Hematopoietic multipotent progenitor cell treated with erythropoietin and hydrocortisone succinate and interleukin-3 and kit ligand, for 6 days (in vitro differentiated cells): ENCODE measurements around the gene TCERG1L.

ENCODE experiments used
- DNase-seq: peaks from one replicate; pipeline ENCODE4 v3.0.0-alpha.2; 2015

Gene TCERG1L

DNA sequence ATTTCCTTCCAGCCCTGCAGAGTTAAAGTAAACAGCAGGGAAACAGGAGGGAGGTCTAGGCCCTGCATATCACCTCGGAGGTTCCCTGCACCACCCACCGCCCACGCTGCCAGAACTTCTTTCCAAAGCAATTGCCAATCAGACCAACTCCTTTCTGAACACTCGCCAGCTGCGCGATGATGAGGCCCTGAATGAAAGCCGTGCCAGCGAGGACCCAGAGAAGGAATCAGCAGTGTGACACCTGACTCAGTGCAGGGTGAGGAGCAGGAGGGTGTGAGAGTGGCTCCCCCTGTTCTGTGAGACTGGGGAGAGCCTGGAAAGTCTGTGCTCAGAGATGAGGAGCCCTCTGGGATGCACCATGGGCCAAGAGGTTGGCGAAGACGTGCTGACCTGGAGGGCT, 3.3 kb upstream of the TCERG1L start:
- no peak for DNase-seq

DNA sequence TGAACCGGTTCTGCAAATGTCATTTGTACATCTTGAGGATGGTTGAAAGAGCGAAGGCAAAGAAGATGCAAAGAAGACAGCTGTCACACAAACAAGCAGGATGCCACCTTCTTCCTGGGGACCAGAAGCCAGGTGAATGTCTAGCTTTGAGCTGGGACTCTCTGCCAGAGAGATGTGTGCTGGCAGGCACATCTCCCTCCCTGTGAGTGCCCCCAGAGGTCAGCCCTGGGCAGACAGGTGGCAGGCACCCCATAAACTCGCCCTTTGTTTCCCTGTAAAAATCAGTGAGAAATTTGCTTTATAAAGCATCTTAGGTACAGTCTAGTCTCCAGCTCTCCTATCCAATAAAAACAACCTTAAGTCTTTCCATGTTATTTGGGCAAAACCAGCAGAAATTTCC, 2.6 kb upstream of the TCERG1L start:
- DNase-seq: no peak

DNA sequence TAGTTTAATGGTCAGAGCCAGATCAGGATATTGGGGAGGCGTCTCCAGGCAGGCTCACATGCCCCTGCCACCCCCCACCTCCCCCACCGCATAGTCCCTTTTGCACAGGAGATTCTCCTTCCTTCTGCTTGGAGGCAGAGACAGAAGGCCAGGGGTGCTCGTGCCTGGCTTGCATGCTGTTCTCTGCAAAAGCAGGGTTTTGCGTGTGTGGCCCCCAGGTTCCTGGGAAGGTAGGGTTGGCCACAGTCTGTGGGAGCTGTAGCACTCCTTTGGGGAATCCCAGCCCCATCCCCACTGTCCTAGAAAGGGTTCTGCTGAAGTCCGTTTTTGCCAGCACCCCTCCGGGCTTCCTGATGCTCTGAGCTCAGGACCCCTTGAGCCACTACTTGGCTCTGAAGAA, 1.9 kb upstream of the TCERG1L start:
- DNase-seq: no peak

DNA sequence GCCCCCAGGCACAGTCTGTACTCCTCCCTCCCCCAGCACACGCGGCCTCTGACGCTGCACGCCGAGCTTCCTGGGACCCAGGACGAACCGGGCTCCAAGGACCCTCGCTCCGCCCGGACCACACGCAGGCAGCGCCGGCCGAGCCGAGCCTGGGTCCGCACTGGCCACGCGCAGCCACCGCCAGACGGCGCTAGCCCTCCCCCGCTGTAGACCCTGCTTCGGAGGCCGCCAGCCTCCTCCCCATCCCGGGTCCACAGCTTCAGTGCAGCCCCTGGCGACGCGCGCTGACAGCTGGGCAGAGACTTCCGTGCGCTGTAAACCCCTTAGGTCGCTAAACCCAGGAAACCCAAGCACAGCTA, 936 bp upstream of the TCERG1L start:
- DNase-seq: peak; percentile 20

DNA sequence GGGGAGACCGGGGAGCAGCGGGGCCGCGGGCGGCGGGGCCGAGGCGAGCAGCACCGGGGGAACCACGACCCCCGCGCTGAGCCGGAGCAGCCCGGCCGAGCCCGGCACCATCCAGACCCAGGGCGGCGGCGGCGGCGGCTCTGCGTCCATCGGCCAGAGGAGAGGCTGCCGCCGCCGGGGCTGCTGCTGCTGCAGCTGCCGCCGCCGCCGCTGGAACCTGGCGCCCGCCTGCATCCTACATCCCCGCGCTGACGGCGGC, 190 bp downstream of the TCERG1L start:
- no peak for DNase-seq

DNA sequence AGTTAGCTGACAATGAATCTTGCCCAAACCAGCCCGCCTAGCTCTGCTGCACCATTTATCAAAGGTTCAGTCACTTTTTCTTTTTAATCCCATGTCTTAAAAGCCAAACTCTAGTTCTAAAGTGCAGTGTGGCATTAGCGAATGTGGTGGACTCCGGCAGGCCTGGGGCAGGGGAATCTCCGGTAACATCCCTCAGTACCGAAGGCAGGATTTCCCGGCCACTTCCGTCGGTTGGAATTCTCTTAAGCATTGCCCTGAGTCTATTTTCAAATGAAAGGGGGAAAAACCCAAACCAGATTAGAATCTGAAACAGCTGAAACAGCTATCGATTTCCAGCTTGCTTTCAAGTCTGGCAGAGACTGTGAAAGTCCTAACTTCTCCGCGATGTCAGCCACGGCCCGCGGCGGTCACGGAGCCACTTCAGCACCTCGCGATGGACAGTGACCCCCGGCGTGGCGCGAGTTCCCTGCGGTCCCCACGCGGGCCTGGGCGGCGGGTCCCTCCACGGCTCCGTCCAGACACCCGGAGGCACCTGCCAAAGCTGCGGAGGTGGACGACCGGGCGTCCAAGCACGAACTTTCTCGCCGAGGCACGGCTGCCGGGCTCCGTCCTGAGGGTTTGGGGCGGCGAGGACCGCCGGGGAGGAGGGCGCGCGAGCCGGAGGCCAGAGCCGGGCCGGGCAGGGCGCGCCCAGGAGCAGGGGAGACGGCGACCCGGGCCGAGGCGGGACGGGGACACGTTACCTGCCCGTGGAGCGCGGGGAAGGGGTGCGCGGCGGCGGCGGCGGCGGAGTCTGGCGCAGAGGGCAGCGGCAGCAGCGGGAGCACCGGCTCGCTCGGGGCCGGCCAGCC, 745 bp downstream of the TCERG1L start:
- DNase-seq: no peak

DNA sequence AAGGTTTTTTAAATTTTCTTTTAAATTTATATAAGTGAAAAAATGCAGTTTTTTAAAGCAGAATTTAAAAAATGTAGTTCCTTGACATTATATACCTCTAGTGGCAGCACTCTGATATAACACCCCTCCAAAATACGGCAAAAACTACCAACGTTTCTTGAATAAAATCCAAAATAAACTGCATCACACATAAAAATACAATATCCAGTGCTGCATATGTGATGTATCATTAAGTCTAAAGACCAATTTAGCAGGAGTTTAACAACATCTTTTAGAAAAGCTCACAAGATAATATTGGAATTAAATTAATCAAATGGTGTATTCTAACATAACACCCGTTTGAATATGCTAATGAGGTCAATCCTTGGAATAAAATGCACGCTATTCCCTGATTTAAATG, 1.4 kb downstream of the TCERG1L start:
- no peak for DNase-seq

DNA sequence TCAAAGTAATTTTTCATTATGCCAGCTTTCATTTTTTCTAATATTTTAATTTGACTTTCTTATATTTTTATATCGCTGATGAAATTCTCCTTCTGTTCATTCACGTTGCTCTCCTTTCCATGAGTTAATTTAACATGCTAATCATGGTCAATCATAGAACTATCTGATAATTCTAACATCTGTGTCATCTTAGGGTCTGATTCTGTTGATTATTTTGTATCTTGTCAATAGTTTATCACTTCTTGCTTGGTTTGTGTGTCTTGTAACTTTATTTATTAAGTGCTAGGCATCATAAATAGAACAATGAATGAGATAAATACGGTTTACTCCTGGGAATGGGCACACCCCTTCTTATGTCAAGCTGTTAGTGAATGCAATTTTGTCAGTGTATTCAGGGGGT, 11.0 kb downstream of the TCERG1L start:
- DNase-seq: no peak

DNA sequence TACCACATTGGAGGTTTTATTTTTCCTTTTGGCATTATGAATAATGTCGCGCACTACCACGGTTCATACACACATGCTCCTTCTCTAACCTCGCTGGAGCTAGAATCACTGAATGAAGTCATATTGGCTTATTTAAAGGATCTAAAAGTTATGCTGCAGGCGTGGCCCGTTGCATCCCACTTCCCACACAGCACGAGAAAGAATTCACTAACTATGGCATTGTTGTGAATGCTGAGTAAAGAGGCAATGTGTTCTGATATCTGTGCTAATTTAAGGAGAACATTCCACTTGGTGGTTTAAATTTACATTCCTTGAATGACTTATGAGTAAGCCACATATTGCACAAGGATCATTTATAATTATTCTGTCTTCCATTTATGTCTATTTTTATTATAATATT, 20.7 kb downstream of the TCERG1L start:
- DNase-seq: no peak

DNA sequence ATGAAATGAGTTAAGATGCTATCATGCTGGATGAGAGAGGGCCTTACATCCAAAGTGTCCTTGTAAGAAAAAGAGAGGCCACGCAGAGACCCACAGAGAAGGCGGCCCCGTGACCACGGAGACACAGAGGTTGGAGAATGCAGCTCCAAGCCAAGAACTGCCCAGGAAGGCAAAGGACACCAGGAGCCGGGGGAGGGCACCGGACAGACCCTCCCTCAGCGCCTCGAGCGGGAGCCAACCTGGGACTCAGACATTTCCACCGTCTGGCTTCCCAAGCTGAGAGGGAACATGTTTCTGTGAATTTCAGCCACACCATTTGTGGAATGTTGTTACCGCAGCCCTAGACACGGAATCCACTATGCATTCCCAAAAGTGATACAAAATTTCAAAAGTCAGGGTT, 22.9 kb downstream of the TCERG1L start:
- no peak for DNase-seq

DNA sequence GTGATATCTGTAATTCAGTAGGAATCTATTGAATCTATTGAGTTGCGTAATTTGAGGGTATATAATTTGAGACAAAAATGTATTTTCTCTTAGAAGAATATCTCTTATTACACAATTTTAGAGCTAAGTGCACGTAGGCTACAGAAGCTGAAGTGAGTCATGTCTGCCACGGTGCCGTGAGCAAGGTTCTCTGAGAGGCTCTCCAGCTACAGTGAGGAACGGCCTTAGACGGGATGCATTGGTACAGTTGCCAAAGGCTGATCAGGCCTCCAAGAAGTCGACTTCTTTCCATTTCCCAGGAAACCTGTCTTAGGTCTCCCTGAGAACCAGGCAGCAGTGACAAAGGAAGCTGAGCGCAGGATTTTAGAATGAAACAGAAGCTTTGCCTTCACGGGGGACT, 28.6 kb downstream of the TCERG1L start:
- no peak for DNase-seq

DNA sequence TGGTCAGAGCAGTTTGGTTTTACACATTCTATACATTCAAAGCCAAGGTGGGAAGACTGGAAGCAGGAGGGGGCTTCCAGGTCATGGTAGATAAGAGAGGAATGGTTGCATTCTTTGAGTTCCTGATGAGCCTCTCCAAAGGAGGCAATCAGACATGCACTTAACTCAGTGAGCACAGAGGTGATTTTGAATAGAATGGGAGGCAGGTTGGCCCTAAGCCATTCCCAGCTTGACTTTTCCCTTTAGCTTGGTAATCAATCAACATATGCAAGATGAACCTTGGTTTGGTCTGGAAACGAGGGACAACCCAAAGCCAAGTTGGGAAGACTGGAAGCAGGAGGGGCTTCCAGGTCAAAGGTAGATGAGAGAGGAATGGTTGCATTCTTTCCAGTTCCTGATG, 31.4 kb downstream of the TCERG1L start:
- no peak for DNase-seq

DNA sequence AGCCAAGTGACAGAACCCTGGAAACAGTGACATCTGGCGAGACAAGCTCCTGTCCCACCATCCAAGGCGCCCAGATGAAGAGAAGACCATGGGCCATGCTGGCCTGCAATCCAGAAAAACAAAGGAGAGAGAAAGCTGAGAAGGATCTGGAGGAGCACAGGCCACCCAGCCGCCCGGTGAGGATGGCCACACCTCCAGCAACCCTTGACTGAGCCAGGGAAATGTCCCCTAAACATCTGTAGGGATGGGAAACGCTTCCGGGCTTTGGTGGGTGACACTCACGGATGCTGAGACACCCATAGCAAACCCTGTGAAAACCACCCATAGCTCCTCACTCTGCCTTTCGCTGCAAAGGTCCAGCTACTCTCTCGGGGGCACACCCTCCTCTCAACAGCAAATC, 32.0 kb downstream of the TCERG1L start:
- no peak for DNase-seq

DNA sequence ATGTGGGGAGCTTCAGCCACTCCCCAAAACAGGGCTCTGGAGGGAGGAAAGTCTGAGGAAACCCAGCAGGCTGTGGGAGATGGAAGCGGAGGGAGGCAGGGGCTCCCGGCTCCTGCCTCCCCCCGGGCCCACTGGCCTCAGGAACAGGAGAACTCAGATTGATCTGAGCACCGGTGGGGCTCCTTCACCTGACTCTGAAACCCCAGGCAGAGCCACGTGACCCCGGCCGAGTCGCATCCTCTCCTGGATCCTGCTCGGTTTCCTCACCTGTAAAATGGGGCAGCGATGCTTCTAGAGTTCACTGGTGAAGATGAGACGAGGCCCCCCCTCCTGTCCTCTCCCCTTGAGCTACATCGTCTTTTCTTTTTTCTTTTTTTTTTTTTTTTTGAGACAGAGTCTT, 33.6 kb downstream of the TCERG1L start:
- no peak for DNase-seq

DNA sequence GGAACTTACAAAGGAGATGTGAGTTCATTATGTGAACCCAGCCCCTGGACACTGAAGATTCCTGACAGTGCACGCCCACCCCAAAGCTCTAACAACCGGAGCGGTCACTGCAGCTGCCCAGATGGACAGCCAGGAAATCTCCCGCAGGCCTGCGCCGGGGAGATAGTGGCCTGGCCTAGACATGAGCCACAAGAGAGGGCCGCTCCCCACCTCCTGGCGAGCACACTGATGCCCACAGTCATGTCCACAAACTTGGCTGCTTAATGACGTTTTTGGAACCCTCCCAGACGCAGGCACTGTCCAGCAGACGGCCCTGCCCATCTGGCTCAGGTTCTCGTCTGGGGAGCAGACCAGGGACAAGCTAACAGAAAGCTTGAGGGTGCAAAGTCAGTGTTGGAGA, 34.2 kb downstream of the TCERG1L start:
- DNase-seq: no peak

DNA sequence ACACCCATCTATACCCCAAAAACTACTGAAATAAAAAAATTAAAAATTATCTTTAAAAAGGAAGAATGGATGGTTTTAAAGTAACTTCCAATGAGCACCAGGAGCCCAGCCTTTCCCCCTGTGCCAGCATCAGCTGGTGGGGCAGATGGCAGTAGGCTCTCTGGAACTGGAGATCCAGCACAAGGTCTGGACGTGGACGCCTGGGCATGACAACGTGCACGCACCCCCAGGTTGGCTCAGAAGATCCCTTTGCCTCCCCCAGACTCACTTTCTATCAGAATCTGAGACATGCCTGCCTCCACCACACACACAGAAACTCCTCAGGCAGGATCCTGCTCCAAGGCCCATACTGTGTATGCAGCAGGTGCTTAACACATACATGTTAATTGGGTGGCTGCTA, 35.8 kb downstream of the TCERG1L start:
- no peak for DNase-seq

DNA sequence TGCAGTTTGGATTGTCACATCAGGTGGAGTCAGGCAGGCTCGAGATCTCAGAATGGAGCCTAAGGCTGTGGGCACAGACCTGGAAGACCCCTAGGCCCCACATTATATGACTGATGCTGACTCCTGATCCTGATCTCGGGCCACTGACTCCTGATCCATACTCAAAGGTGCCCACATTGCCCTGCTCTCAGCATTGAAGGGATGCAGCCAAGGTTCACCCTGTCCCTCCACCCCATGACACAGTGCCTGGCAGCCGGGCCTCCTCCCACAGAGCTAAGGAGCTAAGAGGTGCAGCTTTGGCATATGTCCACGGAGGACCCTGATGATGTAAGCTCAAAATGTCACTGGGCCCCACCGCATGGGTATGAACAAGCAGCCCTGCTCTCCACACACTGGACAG, 36.6 kb downstream of the TCERG1L start:
- DNase-seq: no peak

DNA sequence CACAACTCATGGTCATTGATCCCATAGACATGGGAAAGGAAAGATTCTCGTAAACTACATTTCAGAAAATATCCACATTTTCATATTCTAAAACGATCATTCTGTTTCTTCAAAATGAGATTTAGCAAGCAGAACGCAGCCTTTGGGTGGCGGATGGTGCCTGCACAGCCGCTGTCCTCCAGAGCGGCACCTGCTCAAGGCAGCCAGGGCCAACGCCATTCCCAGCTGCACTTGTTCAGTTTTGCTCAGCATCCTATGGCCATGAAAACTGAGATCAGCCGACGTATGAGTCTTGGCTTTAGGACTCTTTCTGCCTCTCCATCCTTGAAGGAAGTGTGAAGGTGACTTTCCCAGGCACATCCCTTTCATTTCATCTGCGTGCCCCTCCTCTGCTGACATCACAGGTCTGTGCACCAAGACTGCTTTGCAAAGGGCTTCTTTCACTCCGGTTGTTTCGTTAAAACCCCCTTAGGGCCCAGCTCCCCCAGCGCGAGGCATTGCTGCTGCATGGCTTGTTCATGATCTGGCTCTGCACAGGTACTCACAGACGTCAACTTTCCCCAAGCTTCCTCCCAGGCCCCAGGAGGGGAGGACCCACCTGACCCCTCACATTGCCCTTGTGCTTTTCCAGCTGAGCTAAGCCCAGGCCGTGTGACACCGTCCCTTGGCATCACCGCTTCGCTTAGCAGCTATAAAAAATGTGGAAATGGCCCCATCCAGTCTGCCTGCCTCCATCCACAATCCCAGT, 37.2 kb downstream of the TCERG1L start:
- no peak for DNase-seq

DNA sequence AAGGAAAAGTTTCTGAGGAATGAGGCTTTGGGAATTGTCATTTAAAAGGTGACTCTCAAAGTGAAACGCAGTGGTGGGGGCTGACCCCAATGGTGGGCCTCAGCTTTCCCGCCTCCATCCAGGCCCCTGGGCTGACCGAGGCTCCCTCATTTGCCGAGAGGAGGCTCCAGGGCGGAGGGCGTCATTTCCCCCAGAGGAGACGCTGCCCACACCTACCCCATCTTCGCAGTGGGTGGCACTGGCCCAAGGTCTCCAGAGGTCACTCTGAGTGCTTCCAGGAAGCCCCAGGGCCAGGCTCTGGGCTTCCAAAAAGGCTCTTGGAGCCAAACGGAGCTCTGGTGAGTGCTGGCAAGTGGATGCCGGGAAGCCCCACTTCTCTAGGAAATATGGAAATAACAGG, 38.0 kb downstream of the TCERG1L start:
- DNase-seq: no peak

DNA sequence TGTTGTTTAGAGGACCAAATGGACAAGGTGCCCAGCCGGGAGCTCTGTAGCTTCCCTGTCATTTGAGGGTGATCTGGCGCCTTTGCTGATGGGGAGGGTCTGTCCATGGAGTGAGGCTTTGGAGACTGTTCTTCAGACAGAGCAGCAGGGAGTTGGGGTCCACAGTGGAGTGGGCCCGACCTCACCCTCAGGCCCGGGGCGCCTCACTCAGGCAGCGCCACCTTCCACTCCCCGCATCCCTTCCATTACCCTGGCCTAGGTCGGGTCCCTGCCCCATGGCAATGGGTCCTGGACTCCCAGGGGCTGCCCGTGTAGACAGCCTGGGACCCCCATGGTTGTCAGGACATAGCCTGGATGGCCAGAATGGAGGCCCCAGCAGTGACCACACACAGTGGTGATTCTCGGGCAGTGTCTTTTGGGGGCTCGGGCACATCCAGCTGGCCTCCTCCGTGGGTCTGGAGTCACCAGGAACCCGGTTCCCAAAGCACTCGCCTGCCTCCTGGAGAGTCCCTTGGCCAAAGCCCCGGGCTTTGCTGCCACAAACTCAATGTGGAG, 38.5 kb downstream of the TCERG1L start:
- DNase-seq: no peak

DNA sequence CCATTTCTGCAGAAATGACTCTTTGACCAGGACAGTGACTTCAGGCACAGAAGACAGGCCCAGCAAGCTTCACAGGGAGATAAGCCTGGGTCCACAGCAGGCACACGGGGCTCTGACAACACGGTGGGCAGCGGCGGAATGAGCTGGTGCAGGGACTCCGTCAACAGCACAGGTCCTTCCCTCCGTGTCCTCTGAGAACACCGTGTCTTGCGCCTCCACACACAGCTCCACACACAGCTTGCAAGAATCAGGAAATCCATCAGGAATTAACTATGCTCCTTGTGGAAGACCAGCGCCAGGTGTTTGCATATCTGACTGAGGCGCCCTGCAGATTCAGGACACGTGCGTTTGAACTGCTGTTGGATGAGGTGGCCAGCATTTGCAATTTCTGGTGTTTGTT, 39.6 kb downstream of the TCERG1L start:
- DNase-seq: no peak

DNA sequence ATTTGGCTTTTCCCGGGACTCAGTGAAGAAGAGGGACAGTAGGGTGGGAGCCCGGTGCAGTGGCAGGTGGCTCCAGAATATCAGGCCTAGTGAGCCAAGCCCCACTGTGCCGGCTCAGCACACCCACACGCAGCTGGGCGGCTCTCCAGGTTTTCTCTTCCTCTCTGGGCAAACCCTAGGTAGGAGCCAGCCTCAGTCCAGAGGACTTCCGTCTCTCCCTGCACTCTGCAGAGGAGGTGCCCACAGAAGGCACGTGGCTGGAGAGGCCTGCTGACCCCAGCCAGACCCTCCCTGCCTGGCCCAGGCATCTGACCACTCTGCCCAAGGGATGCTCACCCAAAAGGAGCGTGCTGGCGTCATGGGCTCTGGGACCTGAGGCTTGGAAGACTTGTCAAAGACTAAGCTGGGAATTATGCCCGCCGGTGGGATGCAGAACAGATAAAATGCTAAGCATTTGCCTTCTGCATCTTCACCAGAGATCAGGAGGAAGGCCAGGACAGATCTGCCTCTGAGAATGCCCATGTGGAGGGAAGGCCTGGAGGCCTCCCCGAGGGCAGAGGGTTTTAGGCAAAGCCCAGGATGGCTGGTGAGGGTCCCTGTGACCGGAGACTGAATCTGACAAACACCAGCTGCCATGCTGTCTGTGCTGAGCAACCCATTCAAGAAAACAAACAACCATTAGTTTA, 40.2 kb downstream of the TCERG1L start:
- no peak for DNase-seq

DNA sequence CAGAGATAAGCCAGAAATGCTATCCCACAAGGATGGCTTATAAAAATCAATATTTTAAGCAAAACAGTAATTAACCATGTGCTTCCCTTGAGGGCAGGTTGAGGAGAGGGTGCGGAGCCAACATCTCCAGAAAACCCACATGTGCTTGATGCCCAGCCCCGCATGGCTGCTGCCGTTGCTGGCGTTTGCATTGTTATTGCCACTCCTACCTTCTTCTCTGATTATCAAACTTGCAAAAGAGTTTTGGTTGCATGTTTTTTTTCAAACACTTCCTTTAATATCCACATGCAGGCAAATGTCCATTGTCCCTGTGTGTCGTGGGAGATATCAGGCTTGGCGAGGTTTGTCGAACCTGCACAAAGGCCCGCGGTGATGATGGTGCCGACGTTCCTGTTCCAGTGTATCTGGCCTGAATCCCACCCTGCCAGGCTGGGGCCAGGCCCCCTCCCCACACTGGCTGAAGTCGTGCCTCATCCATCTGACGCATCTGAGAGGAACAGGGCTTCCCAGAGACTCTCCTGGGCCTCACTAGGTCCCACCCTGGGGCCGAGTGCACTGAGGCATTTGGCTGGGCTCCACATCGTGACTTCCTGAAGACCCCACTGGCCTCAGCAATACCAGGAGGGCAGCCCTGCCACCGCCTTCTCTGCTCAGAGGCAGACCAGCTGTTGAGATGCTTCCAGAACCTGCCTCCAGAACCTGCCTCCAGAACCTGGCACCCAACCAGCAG, 40.9 kb downstream of the TCERG1L start:
- no peak for DNase-seq
